ENCODE results near the gene NMRAL1. TPM values are rescaled to one million over a fixed set of nuclear protein-coding genes. Genes with fewer than 3 reads are reported as not detected.

Gene NMRAL1
- total RNA-seq, 1 donor from 2014 or later = 28.5 TPM

GRCh38 chr16:4499196-4499555, 24.8 kb upstream of the NMRAL1 start:
- no peaks in the 10 kb centered on the region for H3K27me3 ChIP-seq (ENCODE audit: insufficient read depth, low read length)
- no peak overlapping the region for H2AFZ ChIP-seq (ENCODE audit: low read depth, low read length)
- H4K20me1 ChIP-seq (ENCODE audit: insufficient read depth, low read length) = peaks cover 51% of the 10 kb centered on the region
- Mint-ChIP-seq H3K36me3 (ENCODE audit: low read depth, unreplicated experiment) (peaks cover 4% of the 10 kb centered on the region), H3K4me3 (ENCODE audit: unreplicated experiment) (no peak overlapping the region), H3K27me3 (ENCODE audit: low read depth, unreplicated experiment) (no peaks in the 10 kb centered on the region), H3K9me3 (ENCODE audit: unreplicated experiment) (no peaks in the 10 kb centered on the region), H3K27ac (ENCODE audit: unreplicated experiment) (peak overlapping the region; percentile 16), H3K4me1 (ENCODE audit: low read depth, unreplicated experiment) (peaks cover 50% of the 10 kb centered on the region)
- H3K79me2 ChIP-seq (ENCODE audit: insufficient read depth, low read length) = peaks cover 58% of the 10 kb centered on the region
- no peak overlapping the region for H3K4me2 ChIP-seq (ENCODE audit: low read length)
- H3K4me1 ChIP-seq (ENCODE audit: insufficient read depth, low read length) = peaks cover 44% of the 10 kb centered on the region
- peaks cover 9% of the 10 kb centered on the region for H3K36me3 ChIP-seq (ENCODE audit: insufficient read depth, low read length)
- DNase-seq (ENCODE audit: low read depth) (no peak), FAIRE-seq (no peak)
- no peak overlapping the region for H3K4me3 ChIP-seq (ENCODE audit: insufficient read depth, low read depth, low read length)
- TF ChIP-seq CTCF (IDR thresholded peaks at IDR 0.05; ENCODE audit: insufficient read depth, low read depth, low read length) (no peak), EZH2 (IDR thresholded peaks at IDR 0.05; ENCODE audit: insufficient read depth, low read length) (no peak)
- H3K27ac ChIP-seq (ENCODE audit: low read depth, low read length) = no peak overlapping the region
- H3K9me3 ChIP-seq (ENCODE audit: insufficient read depth, low read depth, low read length) = no peaks in the 10 kb centered on the region
- no peak overlapping the region for H3K9ac ChIP-seq (ENCODE audit: low read length)

- Histone ChIP-seq H3K27me3 (ENCODE audit: insufficient read depth, low read length) (no peaks in the 10 kb centered on the region), H3K36me3 (ENCODE audit: insufficient read depth, low read length) (peaks cover 9% of the 10 kb centered on the region), H4K20me1 (ENCODE audit: insufficient read depth, low read length) (peaks cover 46% of the 10 kb centered on the region), H3K79me2 (ENCODE audit: insufficient read depth, low read length) (peaks cover 55% of the 10 kb centered on the region), H3K27ac (ENCODE audit: low read depth, low read length) (no peak overlapping the region), H3K9me3 (ENCODE audit: insufficient read depth, low read depth, low read length) (no peaks in the 10 kb centered on the region), H3K4me2 (ENCODE audit: low read length) (no peak overlapping the region), H3K4me1 (ENCODE audit: insufficient read depth, low read length) (peaks cover 44% of the 10 kb centered on the region), H3K4me3 (ENCODE audit: insufficient read depth, low read depth, low read length) (no peak overlapping the region), H2AFZ (ENCODE audit: low read depth, low read length) (no peak overlapping the region), H3K9ac (ENCODE audit: low read length) (no peak overlapping the region)
- Mint-ChIP-seq H3K27ac (ENCODE audit: unreplicated experiment) (no peak overlapping the region), H3K36me3 (ENCODE audit: low read depth, unreplicated experiment) (peaks cover 4% of the 10 kb centered on the region), H3K9me3 (ENCODE audit: unreplicated experiment) (no peaks in the 10 kb centered on the region), H3K27me3 (ENCODE audit: low read depth, unreplicated experiment) (no peaks in the 10 kb centered on the region), H3K4me1 (ENCODE audit: low read depth, unreplicated experiment) (peaks cover 47% of the 10 kb centered on the region), H3K4me3 (ENCODE audit: unreplicated experiment) (no peak overlapping the region)
- no peak for FAIRE-seq
- no peak for DNase-seq (ENCODE audit: low read depth)
- no peak for TF ChIP-seq EZH2 (IDR thresholded peaks at IDR 0.05; ENCODE audit: insufficient read depth, low read length)
- TF ChIP-seq CTCF (IDR thresholded peaks at IDR 0.05; ENCODE audit: insufficient read depth, low read depth, low read length) = no peak
Observed at GRCh38 chr16:4498546-4499195, 24.2 kb upstream of the NMRAL1 start.

GRCh38 chr16:4496305-4496704, 21.9 kb upstream of the NMRAL1 start:
- Histone ChIP-seq H3K9me3 (ENCODE audit: insufficient read depth, low read depth, low read length) (no peaks in the 10 kb centered on the region), H3K4me2 (ENCODE audit: low read length) (no peak overlapping the region), H3K4me3 (ENCODE audit: insufficient read depth, low read depth, low read length) (no peak overlapping the region), H3K79me2 (ENCODE audit: insufficient read depth, low read length) (peaks cover 54% of the 10 kb centered on the region), H3K27ac (ENCODE audit: low read depth, low read length) (peak overlapping the region; percentile 73), H4K20me1 (ENCODE audit: insufficient read depth, low read length) (peaks cover 34% of the 10 kb centered on the region), H2AFZ (ENCODE audit: low read depth, low read length) (no peak overlapping the region), H3K27me3 (ENCODE audit: insufficient read depth, low read length) (no peaks in the 10 kb centered on the region), H3K4me1 (ENCODE audit: insufficient read depth, low read length) (peaks cover 39% of the 10 kb centered on the region), H3K36me3 (ENCODE audit: insufficient read depth, low read length) (peaks cover 9% of the 10 kb centered on the region), H3K9ac (ENCODE audit: low read length) (no peak overlapping the region)
- H3K9me3 Mint-ChIP-seq (ENCODE audit: unreplicated experiment) = no peaks in the 10 kb centered on the region
- no peak overlapping the region for H3K4me3 Mint-ChIP-seq (ENCODE audit: unreplicated experiment)
- no peaks in the 10 kb centered on the region for H3K27me3 Mint-ChIP-seq (ENCODE audit: low read depth, unreplicated experiment)
- FAIRE-seq (no peak), DNase-seq (ENCODE audit: low read depth) (peak; percentile 54)
- no peak for TF ChIP-seq EZH2 (IDR thresholded peaks at IDR 0.05; ENCODE audit: insufficient read depth, low read length)
- no peak for TF ChIP-seq CTCF (IDR thresholded peaks at IDR 0.05; ENCODE audit: insufficient read depth, low read depth, low read length)
- peaks cover 9% of the 10 kb centered on the region for H3K36me3 Mint-ChIP-seq (ENCODE audit: low read depth, unreplicated experiment)
- peak overlapping the region; percentile 85 for H3K27ac Mint-ChIP-seq (ENCODE audit: unreplicated experiment)
- H3K4me1 Mint-ChIP-seq (ENCODE audit: low read depth, unreplicated experiment) = peaks cover 45% of the 10 kb centered on the region

Measured in astrocyte (in vitro differentiated cells and primary cell).